ENCODE results near the gene CDC42BPA. TPM values are rescaled to one million over a fixed set of nuclear protein-coding genes. Genes with fewer than 3 reads are reported as not detected.
A peak's percentile ranks its signal among the peaks of the same experiment; 100 is the strongest.

CDC42BPA gene
- total RNA-seq, 4 donors from 2014 or later: 49.0 to 102 (median 54.2) TPM

- in situ Hi-C loops (cut with MboI; ENCODE audit: low pct_ligation_motif_present in 1 of 4, low pct_unique_long_range_greater_than_20kb in 1 of 4, low sequenced_read_pairs in 3 of 4): no loop called here
- Histone ChIP-seq H3K9me3 (no peaks in the 10 kb centered on the region), H3K4me3 (no peak overlapping the region), H3K4me1 (peaks cover 0 to 9% (median 3%) of the 10 kb centered on the region in 4 donors), H3K36me3 (no peaks in the 10 kb centered on the region), H3K27ac (no peak overlapping the region), H3K27me3 (no peaks in the 10 kb centered on the region)
- no peak for TF ChIP-seq POLR2AphosphoS5 (IDR thresholded peaks at IDR 0.05)
- TF ChIP-seq EP300 (IDR thresholded peaks at IDR 0.05; ENCODE audit: low read depth): no peak
- no peak for TF ChIP-seq CTCF (IDR thresholded peaks at IDR 0.05)
- TF ChIP-seq POLR2A (IDR thresholded peaks at IDR 0.05): no peak
- WGBS, 2 donors (ENCODE audit: low coverage in 1 of 2): 88 to 91% methylated on average over 5 to 7 of the region's 7 CpGs
- intact Hi-C loops (cut with DNase I; ENCODE audit: low total_unique reads): no loop called here
- no peak for DNase-seq
Observed at GRCh38 chr1:227363825-227364224, 45.5 kb upstream of the CDC42BPA start.

GRCh38 chr1:227362039-227362438 is 43.7 kb upstream of the CDC42BPA start:
- no peak for DNase-seq
- intact Hi-C loops (cut with DNase I; ENCODE audit: low total_unique reads): no loop called here
- no peaks in the 10 kb centered on the region for H3K9me3 ChIP-seq
- H3K27me3 ChIP-seq: no peaks in the 10 kb centered on the region
- no peak overlapping the region for H3K4me3 ChIP-seq
- 46 to 49% methylated on average over 1 of the region's 1 CpG for WGBS, 2 donors (ENCODE audit: low coverage in 1 of 2)
- TF ChIP-seq POLR2AphosphoS5 (IDR thresholded peaks at IDR 0.05) (no peak), POLR2A (IDR thresholded peaks at IDR 0.05) (no peak), EP300 (IDR thresholded peaks at IDR 0.05; ENCODE audit: low read depth) (no peak), CTCF (IDR thresholded peaks at IDR 0.05) (no peak)
- H3K36me3 ChIP-seq: no peaks in the 10 kb centered on the region
- no peak overlapping the region for H3K27ac ChIP-seq
- in situ Hi-C loops (cut with MboI; ENCODE audit: low pct_ligation_motif_present in 1 of 4, low pct_unique_long_range_greater_than_20kb in 1 of 4, low sequenced_read_pairs in 3 of 4): no loop called here
- peaks cover 0 to 19% (median 9%) of the 10 kb centered on the region in 4 donors for H3K4me1 ChIP-seq

GRCh38 chr1:227357927-227358302 is 39.6 kb upstream of the CDC42BPA start:
- TF ChIP-seq POLR2A (IDR thresholded peaks at IDR 0.05): no peak
- no peak for TF ChIP-seq CTCF (IDR thresholded peaks at IDR 0.05)
- TF ChIP-seq POLR2AphosphoS5 (IDR thresholded peaks at IDR 0.05): no peak
- TF ChIP-seq EP300 (IDR thresholded peaks at IDR 0.05; ENCODE audit: low read depth): no peak
- intact Hi-C loops (cut with DNase I; ENCODE audit: low total_unique reads) (no loop called here), in situ Hi-C loops (cut with MboI; ENCODE audit: low pct_ligation_motif_present in 1 of 4, low pct_unique_long_range_greater_than_20kb in 1 of 4, low sequenced_read_pairs in 3 of 4) (no loop called here)
- H3K4me1 ChIP-seq: peaks cover 0 to 16% (median 9%) of the 10 kb centered on the region in 4 donors
- H3K9me3 ChIP-seq: no peaks in the 10 kb centered on the region
- no peak overlapping the region for H3K4me3 ChIP-seq
- DNase-seq: no peak
- H3K27ac ChIP-seq: peak overlapping the region; percentile 13 to 60 (median 50)
- H3K36me3 ChIP-seq: no peaks in the 10 kb centered on the region
- no peaks in the 10 kb centered on the region for H3K27me3 ChIP-seq
- 81 to 82% methylated on average over 6 of the region's 6 CpGs for WGBS, 2 donors (ENCODE audit: low coverage in 1 of 2)

GRCh38 chr1:227357171-227357926 is 39.1 kb upstream of the CDC42BPA start:
- no peaks in the 10 kb centered on the region for H3K9me3 ChIP-seq
- H3K27me3 ChIP-seq: no peaks in the 10 kb centered on the region
- 36 to 59% methylated on average over 4 to 7 of the region's 7 CpGs for WGBS, 2 donors (ENCODE audit: low coverage in 1 of 2)
- H3K4me3 ChIP-seq: no peak overlapping the region
- peak overlapping the region; percentile 43 to 60 (median 52) for H3K27ac ChIP-seq
- in situ Hi-C loops (cut with MboI; ENCODE audit: low pct_ligation_motif_present in 1 of 4, low pct_unique_long_range_greater_than_20kb in 1 of 4, low sequenced_read_pairs in 3 of 4): no loop called here
- TF ChIP-seq POLR2AphosphoS5 (IDR thresholded peaks at IDR 0.05): peak in 1 of 3 donors; percentile 40
- TF ChIP-seq POLR2A (IDR thresholded peaks at IDR 0.05): no peak
- no peak for TF ChIP-seq EP300 (IDR thresholded peaks at IDR 0.05; ENCODE audit: low read depth)
- no peak for TF ChIP-seq CTCF (IDR thresholded peaks at IDR 0.05)
- H3K36me3 ChIP-seq: no peaks in the 10 kb centered on the region
- peak; percentile 69 for DNase-seq
- intact Hi-C loops (cut with DNase I; ENCODE audit: low total_unique reads): no loop called here
- peaks cover 0 to 16% (median 9%) of the 10 kb centered on the region in 4 donors for H3K4me1 ChIP-seq
